RWPE2 (cell line): Measurements from ENCODE around the gene SERPINB7.

Source experiments
- ATAC-seq: fragments of 200-7000 bp; cut with Tn5 transposase; 3 replicates; pipeline ENCODE4 v1.9.1; 2021; ENCODE audit warnings: low read depth
- DNase-seq: peaks from one replicate; pipeline ENCODE4 v3.0.0-alpha.2; 2020; ENCODE audit warnings: low spot score
- H3K27ac ChIP-seq: fragments of 450-650 bp; 2 replicates; pipeline ENCODE4 v1.5.1; 2017; ENCODE audit warnings: mild to moderate bottlenecking; ENCODE audit not compliant: poor library complexity, severe bottlenecking
- H3K27me3 ChIP-seq: fragments of 250-450 bp; sonication (Bioruptor Pico); 2 replicates; pipeline ENCODE4 v1.5.1; 2021; ENCODE audit warnings: mild to moderate bottlenecking, moderate library complexity; ENCODE audit not compliant: insufficient read depth, poor library complexity, severe bottlenecking
- H3K36me3 ChIP-seq: fragments of 250-450 bp; sonication (Bioruptor Pico); 2 replicates; pipeline ENCODE4 v1.5.1; 2020; ENCODE audit warnings: low read depth, mild to moderate bottlenecking, moderate library complexity
- H3K4me1 ChIP-seq: fragments of 250-450 bp; sonication (Bioruptor Pico); 2 replicates; pipeline ENCODE4 v1.5.1; 2021; ENCODE audit warnings: mild to moderate bottlenecking, moderate library complexity; ENCODE audit not compliant: insufficient read depth, poor library complexity, severe bottlenecking
- H3K4me3 ChIP-seq: fragments of 250-450 bp; sonication (Bioruptor Pico); 2 replicates; pipeline ENCODE4 v1.5.1; 2021; ENCODE audit warnings: mild to moderate bottlenecking, moderate library complexity; ENCODE audit not compliant: severe bottlenecking
- H3K9me3 ChIP-seq: fragments of 250-450 bp; sonication (Bioruptor Pico); 2 replicates; pipeline ENCODE4 v1.5.1; 2021; ENCODE audit warnings: mild to moderate bottlenecking, moderate library complexity; ENCODE audit not compliant: severe bottlenecking
- CTCF ChIP-seq: fragments of 450-650 bp; IDR thresholded peaks from one replicate; pipeline ENCODE4 v1.5.1; 2017; ENCODE audit warnings: mild to moderate bottlenecking, moderate library complexity; ENCODE audit not compliant: poor library complexity, severe bottlenecking

The SERPINB7 gene

DNA sequence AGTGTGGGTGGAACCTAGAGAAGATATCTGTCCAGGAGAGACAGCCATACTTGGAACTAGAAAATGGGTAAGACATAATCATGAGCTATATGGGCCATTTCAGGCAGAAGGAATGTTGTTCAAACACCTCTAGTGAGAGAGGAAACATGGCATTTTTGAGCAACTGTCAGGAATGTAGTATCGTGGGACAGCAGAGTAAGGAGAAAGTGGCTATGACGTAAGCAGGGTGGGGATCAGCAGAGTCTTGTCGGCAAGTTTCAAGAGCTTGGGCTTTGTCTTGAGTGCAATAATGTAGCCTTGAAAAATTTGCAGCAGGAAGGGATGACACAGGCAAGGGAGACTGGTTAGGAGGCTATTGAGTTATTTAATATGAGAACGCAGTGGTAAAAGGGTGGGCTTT lies 20.4 kb downstream of the SERPINB7 start:
- Histone ChIP-seq H3K4me1 (no peaks in the 10 kb centered on the region), H3K4me3 (no peak overlapping the region), H3K36me3 (no peaks in the 10 kb centered on the region), H3K27me3 (no peaks in the 10 kb centered on the region), H3K27ac (no peak overlapping the region), H3K9me3 (no peaks in the 10 kb centered on the region)
- TF ChIP-seq CTCF = no peak
- ATAC-seq = no peak
- DNase-seq = no peak

DNA sequence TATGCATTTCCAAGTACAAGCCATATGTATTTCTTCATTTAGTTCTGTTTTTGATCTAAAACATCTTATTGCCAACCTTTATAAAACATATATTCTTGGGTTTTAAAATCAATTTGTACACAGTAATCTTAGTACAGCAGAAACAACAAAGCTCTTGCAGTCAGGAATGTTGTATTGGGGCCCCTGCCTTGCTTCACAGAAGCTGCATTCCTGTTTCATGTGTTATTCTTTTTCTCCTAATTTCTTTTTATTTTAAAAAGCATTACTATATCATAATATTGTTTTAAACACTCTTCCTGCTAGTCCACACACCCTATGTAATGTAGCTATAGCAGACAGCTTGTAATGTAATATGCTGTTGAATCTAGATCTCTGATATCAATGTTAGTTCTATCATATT lies 24.0 kb downstream of the SERPINB7 start:
- Histone ChIP-seq H3K27me3 (no peaks in the 10 kb centered on the region), H3K4me3 (no peak overlapping the region), H3K27ac (no peak overlapping the region), H3K4me1 (no peaks in the 10 kb centered on the region), H3K36me3 (no peaks in the 10 kb centered on the region), H3K9me3 (no peaks in the 10 kb centered on the region)
- DNase-seq (no peak), ATAC-seq (no peak)
- no peak for TF ChIP-seq CTCF

DNA sequence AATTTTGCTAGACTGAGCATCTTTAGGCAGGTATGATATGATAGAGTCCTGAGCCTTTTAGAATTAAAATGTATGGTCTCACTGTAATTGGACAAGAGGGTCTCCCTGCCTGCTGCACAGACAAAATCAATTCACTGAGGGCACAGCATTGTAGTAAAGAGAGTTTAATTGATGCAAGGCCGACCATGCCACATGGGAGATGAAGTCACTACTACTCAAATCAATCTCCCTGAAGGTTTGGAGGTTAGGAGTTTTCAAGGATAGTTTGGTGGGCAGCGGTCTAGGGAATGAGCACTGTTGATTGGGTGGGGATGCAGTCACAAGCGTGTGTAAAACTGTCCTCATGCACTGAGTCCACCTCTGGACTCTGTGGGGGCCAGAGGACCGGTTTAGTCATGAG lies 26.1 kb downstream of the SERPINB7 start:
- DNase-seq (no peak), ATAC-seq (no peak)
- no peak overlapping the region for H3K27ac ChIP-seq
- H3K4me3 ChIP-seq = no peak overlapping the region
- H3K4me1 ChIP-seq = no peaks in the 10 kb centered on the region
- no peak for TF ChIP-seq CTCF
- H3K9me3 ChIP-seq = no peaks in the 10 kb centered on the region
- no peaks in the 10 kb centered on the region for H3K27me3 ChIP-seq
- H3K36me3 ChIP-seq = no peaks in the 10 kb centered on the region

DNA sequence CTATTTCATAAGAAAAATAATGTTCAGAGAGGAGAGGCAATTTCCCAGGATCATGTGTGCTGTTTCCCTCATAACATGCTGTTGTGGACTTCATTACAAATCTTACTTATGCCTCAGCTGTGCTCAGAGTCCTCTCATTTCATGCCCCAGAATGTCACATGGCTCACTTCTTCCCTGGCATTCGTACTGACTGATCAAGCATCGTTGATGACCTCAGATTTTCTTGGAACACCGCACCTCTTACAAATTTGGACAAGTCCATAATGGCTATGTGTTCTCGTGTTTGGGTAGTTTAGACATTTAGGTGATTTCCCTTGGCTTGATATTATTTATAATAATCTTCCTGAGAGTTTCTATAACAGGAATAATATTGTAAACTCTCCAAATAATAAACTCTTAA lies 32.9 kb downstream of the SERPINB7 start:
- Histone ChIP-seq H3K36me3 (no peaks in the 10 kb centered on the region), H3K4me1 (no peaks in the 10 kb centered on the region), H3K27me3 (no peaks in the 10 kb centered on the region), H3K9me3 (no peaks in the 10 kb centered on the region), H3K4me3 (no peak overlapping the region), H3K27ac (no peak overlapping the region)
- ATAC-seq (no peak), DNase-seq (no peak)
- TF ChIP-seq CTCF = no peak

DNA sequence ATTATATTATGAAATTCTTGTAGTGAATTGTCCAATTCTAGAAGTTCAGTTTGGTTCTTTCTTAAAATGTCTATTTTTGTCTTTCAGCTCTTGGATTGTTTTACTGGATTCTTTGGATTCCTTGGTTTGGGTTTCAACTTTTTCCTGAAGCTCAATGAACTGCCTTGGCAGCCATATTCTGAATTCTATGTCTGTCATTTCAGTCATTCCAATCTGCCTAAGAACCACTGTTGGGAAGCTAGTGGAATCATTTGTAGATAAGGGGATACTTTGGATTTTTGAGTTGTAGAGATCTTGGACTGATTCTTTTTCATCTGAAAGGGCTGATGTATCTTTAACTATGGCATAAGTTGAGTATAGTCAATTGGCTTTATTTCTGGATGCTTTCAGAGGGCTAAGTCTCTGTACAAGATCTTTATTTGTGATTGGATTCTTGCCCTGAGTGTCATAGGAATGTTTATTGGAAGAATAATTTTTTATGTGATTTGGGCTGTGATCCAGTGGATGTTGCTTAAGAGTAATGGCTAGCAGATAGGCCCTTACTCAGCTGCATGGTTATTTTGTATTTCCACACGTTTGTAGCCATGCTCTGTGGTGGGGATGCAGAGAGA lies 42.3 kb downstream of the SERPINB7 start:
- DNase-seq = no peak
- ATAC-seq = no peak
- H3K27me3 ChIP-seq = no peaks in the 10 kb centered on the region
- peak overlapping the region; percentile 11 for H3K27ac ChIP-seq
- no peaks in the 10 kb centered on the region for H3K36me3 ChIP-seq
- H3K9me3 ChIP-seq = no peaks in the 10 kb centered on the region
- H3K4me1 ChIP-seq = no peaks in the 10 kb centered on the region
- no peak overlapping the region for H3K4me3 ChIP-seq
- TF ChIP-seq CTCF = no peak
